GM12801 (cell line): ENCODE measurements around the gene IL36B.

Experiments
- TF ChIP-seq, protein P1 (sequence below): IDR thresholded peaks from one replicate; pipeline ENCODE4 v1.5.1; 2011; ENCODE audit warnings: control low read depth; ENCODE audit not compliant: insufficient read length; ENCODE audit errors: extremely low read depth

Gene IL36B

DNA sequence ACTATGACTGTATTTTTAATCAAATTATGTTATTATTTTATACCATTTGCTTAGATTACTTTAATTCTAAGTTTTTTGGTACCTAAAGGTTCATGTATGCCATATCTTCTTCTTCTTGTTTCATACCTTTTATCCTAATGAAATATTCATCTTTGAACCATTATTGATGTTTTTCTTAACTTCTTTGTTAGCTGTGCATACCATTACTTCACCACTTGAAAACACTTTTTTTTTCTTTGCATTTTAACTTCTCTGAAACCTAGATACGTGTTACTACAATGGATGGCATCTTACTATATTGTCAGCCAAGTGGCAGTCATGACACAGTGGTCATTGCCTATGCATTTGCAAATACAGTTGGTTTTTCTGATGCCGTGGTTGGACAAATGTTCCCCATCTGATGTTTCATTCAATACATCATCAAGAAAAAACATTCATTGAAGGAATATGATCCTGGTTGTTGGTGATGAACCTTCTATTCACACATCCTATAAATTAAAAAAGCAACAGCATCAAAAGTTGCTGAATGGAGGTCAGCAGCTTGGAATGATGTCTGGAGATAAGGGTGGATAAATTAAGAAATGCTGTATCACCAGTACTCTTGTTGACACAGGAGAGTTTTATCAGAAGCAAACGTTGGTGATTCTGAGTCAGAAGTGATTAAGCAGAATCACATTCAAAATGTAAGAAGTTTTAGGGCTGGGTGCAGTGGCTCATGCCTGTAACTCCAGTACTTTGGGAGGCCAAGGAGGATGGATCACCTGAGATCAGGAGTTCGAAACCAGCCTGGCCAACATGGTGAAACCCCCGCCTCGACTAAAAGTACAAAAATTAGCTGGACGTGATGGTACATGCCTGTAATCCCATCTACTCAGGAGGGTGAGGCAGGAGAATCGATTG, 40.0 kb downstream of the IL36B start:
- TF ChIP-seq, protein P1, sequence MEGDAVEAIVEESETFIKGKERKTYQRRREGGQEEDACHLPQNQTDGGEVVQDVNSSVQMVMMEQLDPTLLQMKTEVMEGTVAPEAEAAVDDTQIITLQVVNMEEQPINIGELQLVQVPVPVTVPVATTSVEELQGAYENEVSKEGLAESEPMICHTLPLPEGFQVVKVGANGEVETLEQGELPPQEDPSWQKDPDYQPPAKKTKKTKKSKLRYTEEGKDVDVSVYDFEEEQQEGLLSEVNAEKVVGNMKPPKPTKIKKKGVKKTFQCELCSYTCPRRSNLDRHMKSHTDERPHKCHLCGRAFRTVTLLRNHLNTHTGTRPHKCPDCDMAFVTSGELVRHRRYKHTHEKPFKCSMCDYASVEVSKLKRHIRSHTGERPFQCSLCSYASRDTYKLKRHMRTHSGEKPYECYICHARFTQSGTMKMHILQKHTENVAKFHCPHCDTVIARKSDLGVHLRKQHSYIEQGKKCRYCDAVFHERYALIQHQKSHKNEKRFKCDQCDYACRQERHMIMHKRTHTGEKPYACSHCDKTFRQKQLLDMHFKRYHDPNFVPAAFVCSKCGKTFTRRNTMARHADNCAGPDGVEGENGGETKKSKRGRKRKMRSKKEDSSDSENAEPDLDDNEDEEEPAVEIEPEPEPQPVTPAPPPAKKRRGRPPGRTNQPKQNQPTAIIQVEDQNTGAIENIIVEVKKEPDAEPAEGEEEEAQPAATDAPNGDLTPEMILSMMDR: no peak

GRCh38 chr2:113011108-113011507, 41.6 kb downstream of the IL36B start:
- TF ChIP-seq, protein P1: no peak

GRCh38 chr2:113010088-113010487, 42.6 kb downstream of the IL36B start:
- TF ChIP-seq, protein P1: no peak

DNA sequence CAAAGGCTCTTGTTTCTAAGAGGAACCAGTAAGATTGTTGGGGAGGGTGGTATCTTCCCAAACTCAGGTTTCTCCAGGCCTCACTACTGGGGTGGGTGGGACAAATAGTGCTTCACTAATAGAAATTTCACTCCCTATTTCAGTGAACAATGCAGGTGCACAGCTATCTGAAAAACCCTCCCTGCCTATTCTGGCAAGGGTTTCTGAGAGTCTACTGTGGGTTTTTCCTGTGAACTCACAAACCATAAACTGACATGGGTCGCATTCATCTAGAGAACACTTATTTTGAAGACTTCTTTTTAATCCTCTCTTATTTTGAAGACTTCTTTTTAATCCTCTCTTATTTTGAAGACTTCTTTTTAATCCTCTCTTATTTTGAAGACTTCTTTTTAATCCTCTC, 43.0 kb downstream of the IL36B start:
- TF ChIP-seq, protein P1: no peak

GRCh38 chr2:113007250-113007649, 45.4 kb downstream of the IL36B start:
- TF ChIP-seq, protein P1: no peak

- TF ChIP-seq, protein P1: no peak
Observed at GRCh38 chr2:113005030-113005509, 47.6 kb downstream of the IL36B start, which contains the start of gene IL36A. Gene IL36A, plus strand, starts transcription at chr2:113005459. Its CDS starts 413 bp downstream, at chr2:113005872.

- TF ChIP-seq, protein P1: no peak
Observed at GRCh38 chr2:113002677-113003076, 50.0 kb downstream of the IL36B start.
